GM12892 (cell line): ENCODE measurements around the gene FITM1.

Source experiments
- POLR2A ChIP-seq: IDR thresholded peaks from 2 replicates; pipeline ENCODE4 v1.6.1; 2011; ENCODE audit warnings: low read depth, low read length, control low read depth
- POLR2AphosphoS5 ChIP-seq: IDR thresholded peaks from 2 replicates; pipeline ENCODE4 v1.6.1; 2011; ENCODE audit warnings: low read depth, low read length, control low read depth
- TAF1 ChIP-seq: IDR thresholded peaks from 2 replicates; pipeline ENCODE4 v1.6.1; 2011; ENCODE audit warnings: low read depth, mild to moderate bottlenecking, control low read depth, low read length, borderline replicate concordance

DNA sequence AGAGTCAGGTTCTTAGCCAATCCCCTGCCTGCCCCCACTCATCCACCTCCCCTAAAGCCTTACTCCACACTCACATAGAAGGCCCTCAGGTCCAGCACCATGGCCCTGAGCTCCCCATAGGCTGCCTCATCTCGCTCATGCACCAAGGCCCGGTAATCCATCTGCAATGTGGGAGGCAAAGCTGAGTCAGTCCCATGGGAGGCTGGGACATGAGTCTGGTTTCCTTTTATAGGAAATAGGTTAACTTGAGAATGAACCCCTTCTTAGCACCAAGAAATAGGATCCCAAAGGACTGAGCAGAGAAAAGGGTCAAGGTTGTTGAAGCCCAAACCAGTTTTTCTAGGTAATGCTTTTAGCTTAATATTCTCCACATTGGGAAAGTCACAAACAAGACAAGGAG lies 13.1 kb downstream of the FITM1 start:
- TF ChIP-seq POLR2AphosphoS5: no peak
- no peak; the same call in 1 of the 2 replicates for TF ChIP-seq POLR2A
- no peak for TF ChIP-seq TAF1
